Testis (tissue), 3 donors: ENCODE measurements around the gene LINC00305. TPM values are rescaled to one million over a fixed set of nuclear protein-coding genes. Genes with fewer than 3 reads are reported as not detected.

Source experiments
- DNase-seq: peaks from one replicate; pipeline ENCODE4 v3.0.0-alpha.2; 2019
- H3K27ac ChIP-seq, 2 donors: fragments of 200-600 bp; sonication (generic); one replicate each; pipeline ENCODE4 v1.5.1; 2019
- H3K27me3 ChIP-seq: fragments of 200-600 bp; sonication (generic); one replicate; pipeline ENCODE4 v1.5.1; 2019
- H3K36me3 ChIP-seq: fragments of 200-600 bp; sonication (generic); one replicate; pipeline ENCODE4 v1.5.1; 2017; ENCODE audit warnings: low read depth; ENCODE audit errors: missing control alignments
- H3K4me1 ChIP-seq: fragments of 200-600 bp; sonication (generic); one replicate; pipeline ENCODE4 v1.5.1; 2019
- H3K4me3 ChIP-seq, 2 donors: fragments of 200-600 bp; sonication (generic); one replicate each; pipeline ENCODE4 v1.5.1; 2017 to 2019
- H3K9me3 ChIP-seq: fragments of 200-600 bp; sonication (generic); one replicate; pipeline ENCODE4 v1.5.1; 2017
- POLR2A ChIP-seq: fragments of 450-650 bp; IDR thresholded peaks from one replicate; pipeline ENCODE4 v1.6.1; 2017; ENCODE audit warnings: antibody characterized with exemption, mild to moderate bottlenecking, moderate library complexity
- WGBS, 2 donors: methylation state at CpG; one replicate each; pipeline ENCODE4 v1.1.5; 2018; 5-methylcytosine and 5-hydroxymethylcytosine counted together
- intact Hi-C: fragments of 100-400 bp; cut with DNase I; formaldehyde crosslinking; loops from one replicate; pipeline ENCODE4 v1.15.1; 2023; ENCODE audit warnings: low total_unique reads
- polyA plus RNA-seq: library from polyadenylated mRNA; stranded (reverse); fragments of 350-450 nt; fragmentation: Illumina TruSeq; extraction: RNeasy Lipid Tissue Mini Kit (QIAGEN cat#74804); gene quantifications from one replicate; pipeline ENCODE4 v1.2.3, GENCODE V29; 2014; ENCODE audit warnings: low read depth, low replicate concordance; ENCODE audit not compliant: insufficient read depth
- total RNA-seq, 2 donors: library from RNA; depleted of rRNA; stranded (reverse); fragments of >200 nt; gene quantifications; one replicate each; pipeline ENCODE4 v1.2.3, GENCODE V29; 2016
- TF ChIP-seq, protein P1 (sequence below), 3 experiments: fragments of 450-650 bp in 2 of 3; fragments of 200-600 bp in 1 of 3; sonication (generic) in 1 of 3; IDR thresholded peaks; one replicate each; pipeline ENCODE4 v1.5.1; 2016 to 2019; ENCODE audit warnings: antibody characterized with exemption in 3 of 3, mild to moderate bottlenecking in 2 of 3, moderate library complexity in 1 of 3

LINC00305 gene
- total and polyA plus RNA-seq, 3 donors from 2014 or later: 13.2 TPM; not detected in 2

GRCh38 chr18:64180171-64180570 lies 31.3 kb upstream of the LINC00305 start:
- no peaks in the 10 kb centered on the region for H3K27me3 ChIP-seq
- 55 to 64% methylated on average over 1 of the region's 1 CpG for WGBS, 2 donors
- intact Hi-C loops: no loop called here

DNA sequence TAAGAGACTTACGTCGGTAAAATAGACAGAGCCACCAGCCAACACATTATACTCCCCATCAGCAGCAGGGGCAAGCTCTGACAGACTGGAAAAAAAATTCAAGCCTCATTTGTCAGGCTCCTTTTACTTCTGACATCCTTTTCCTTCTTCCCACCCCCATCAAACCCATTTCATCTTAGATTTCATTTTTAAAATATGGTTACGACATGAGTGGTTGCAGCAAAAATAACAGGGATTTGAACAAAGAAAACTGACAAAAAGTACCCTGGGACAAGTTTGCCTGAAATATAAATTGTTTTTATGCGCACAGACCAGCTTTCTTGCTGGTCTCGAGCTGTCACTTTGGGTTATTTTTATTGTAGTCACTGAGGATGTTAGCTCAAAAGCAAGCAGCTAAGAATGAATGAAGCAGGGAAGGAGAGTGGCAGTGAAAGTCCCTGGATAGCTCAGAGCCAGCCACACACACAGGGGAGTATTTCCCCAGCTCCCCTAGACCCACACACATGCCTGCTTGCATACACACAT lies 30.7 kb upstream of the LINC00305 start:
- WGBS, 2 donors: 85 to 91% methylated on average over 5 of the region's 5 CpGs
- H3K36me3 ChIP-seq: no peaks in the 10 kb centered on the region
- H3K9me3 ChIP-seq: no peaks in the 10 kb centered on the region
- H3K4me1 ChIP-seq: no peaks in the 10 kb centered on the region
- TF ChIP-seq POLR2A: no peak
- TF ChIP-seq, protein P1, sequence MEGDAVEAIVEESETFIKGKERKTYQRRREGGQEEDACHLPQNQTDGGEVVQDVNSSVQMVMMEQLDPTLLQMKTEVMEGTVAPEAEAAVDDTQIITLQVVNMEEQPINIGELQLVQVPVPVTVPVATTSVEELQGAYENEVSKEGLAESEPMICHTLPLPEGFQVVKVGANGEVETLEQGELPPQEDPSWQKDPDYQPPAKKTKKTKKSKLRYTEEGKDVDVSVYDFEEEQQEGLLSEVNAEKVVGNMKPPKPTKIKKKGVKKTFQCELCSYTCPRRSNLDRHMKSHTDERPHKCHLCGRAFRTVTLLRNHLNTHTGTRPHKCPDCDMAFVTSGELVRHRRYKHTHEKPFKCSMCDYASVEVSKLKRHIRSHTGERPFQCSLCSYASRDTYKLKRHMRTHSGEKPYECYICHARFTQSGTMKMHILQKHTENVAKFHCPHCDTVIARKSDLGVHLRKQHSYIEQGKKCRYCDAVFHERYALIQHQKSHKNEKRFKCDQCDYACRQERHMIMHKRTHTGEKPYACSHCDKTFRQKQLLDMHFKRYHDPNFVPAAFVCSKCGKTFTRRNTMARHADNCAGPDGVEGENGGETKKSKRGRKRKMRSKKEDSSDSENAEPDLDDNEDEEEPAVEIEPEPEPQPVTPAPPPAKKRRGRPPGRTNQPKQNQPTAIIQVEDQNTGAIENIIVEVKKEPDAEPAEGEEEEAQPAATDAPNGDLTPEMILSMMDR (IDR thresholded peaks at IDR 0.05): no peak
- H3K4me3 ChIP-seq: no peak overlapping the region
- H3K27ac ChIP-seq: no peak overlapping the region
- no peak for DNase-seq
- intact Hi-C loops: no loop called here
- no peaks in the 10 kb centered on the region for H3K27me3 ChIP-seq

More at GRCh38 chr18:64180171-64180570, 31.3 kb upstream of the LINC00305 start:
- H3K27ac ChIP-seq: no peak overlapping the region
- H3K36me3 ChIP-seq: no peaks in the 10 kb centered on the region
- TF ChIP-seq, protein P1 (IDR thresholded peaks at IDR 0.05): no peak
- no peak for TF ChIP-seq POLR2A
- no peak overlapping the region for H3K4me3 ChIP-seq
- H3K4me1 ChIP-seq: no peaks in the 10 kb centered on the region
- DNase-seq: no peak
- no peaks in the 10 kb centered on the region for H3K9me3 ChIP-seq

- TF ChIP-seq, protein P1 (IDR thresholded peaks at IDR 0.05): no peak
- no peak for TF ChIP-seq POLR2A
- Histone ChIP-seq H3K9me3 (no peaks in the 10 kb centered on the region), H3K4me3 (no peak overlapping the region), H3K27ac (no peak overlapping the region), H3K27me3 (no peaks in the 10 kb centered on the region), H3K36me3 (no peaks in the 10 kb centered on the region), H3K4me1 (no peaks in the 10 kb centered on the region)
- WGBS, 2 donors: 74 to 78% methylated on average over 5 of the region's 5 CpGs
- intact Hi-C loops: no loop called here
- no peak for DNase-seq
Observed at GRCh38 chr18:64178860-64179259, 30.0 kb upstream of the LINC00305 start.

DNA sequence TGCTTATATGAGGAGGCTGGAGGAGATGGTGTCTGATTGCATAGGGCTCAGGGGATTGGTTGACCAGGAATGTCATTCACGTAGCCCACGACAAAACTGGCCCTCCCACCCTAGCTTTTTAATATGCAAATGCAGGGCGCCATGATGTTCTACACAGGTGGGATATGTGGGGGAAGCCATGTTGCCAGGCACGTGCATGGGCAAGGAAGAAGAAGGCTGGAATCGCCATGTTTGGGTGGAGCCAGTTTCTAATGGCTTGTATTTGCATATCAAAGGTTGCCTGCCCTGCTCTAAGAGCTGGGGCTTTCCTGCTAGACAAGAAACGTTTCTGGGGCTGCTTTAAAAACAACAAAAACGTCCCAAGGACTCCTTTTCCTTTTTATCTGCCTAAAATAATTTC lies 26.5 kb upstream of the LINC00305 start:
- no peak overlapping the region for H3K27ac ChIP-seq
- H3K27me3 ChIP-seq: no peaks in the 10 kb centered on the region
- no peaks in the 10 kb centered on the region for H3K9me3 ChIP-seq
- intact Hi-C loops: no loop called here
- no peaks in the 10 kb centered on the region for H3K36me3 ChIP-seq
- H3K4me3 ChIP-seq: peak overlapping the region in 1 of 2 donors; percentile 9
- WGBS, 2 donors: 51 to 60% methylated on average over 7 of the region's 7 CpGs
- TF ChIP-seq, protein P1 (IDR thresholded peaks at IDR 0.05): no peak
- TF ChIP-seq POLR2A: no peak
- DNase-seq: peak; percentile 32
- no peaks in the 10 kb centered on the region for H3K4me1 ChIP-seq

DNA sequence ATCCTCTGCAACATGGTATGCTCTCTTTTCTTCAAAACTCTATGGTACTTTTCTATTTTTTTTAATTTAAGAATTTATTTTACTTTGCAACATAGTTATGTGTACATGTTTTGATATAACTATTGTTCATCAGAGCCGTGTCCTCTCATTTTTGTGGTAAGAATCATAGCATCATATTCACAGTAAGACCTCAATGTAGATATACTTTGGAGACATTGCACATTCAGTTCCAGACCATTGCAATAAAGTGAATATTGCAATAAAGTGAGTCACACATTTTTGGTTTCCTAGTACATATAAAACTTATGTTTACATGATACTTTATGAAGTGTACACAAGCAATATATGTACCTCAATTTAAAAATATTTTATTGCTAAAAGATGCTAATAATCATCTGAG lies 22.7 kb upstream of the LINC00305 start:
- no peak overlapping the region for H3K4me3 ChIP-seq
- no peak overlapping the region for H3K27ac ChIP-seq
- TF ChIP-seq, protein P1 (IDR thresholded peaks at IDR 0.05): no peak
- TF ChIP-seq POLR2A: no peak
- H3K9me3 ChIP-seq: no peaks in the 10 kb centered on the region
- H3K4me1 ChIP-seq: no peaks in the 10 kb centered on the region
- intact Hi-C loops: no loop called here
- H3K27me3 ChIP-seq: no peaks in the 10 kb centered on the region
- no peak for DNase-seq
- WGBS, 2 donors: 43 to 100% methylated on average over 1 of the region's 1 CpG
- no peaks in the 10 kb centered on the region for H3K36me3 ChIP-seq
